ENCODE results near the gene SAMMSON. TPM values are rescaled to one million over a fixed set of nuclear protein-coding genes. Genes with fewer than 3 reads are reported as not detected.

SAMMSON gene
- not detected in 2 replicates for total RNA-seq

DNA sequence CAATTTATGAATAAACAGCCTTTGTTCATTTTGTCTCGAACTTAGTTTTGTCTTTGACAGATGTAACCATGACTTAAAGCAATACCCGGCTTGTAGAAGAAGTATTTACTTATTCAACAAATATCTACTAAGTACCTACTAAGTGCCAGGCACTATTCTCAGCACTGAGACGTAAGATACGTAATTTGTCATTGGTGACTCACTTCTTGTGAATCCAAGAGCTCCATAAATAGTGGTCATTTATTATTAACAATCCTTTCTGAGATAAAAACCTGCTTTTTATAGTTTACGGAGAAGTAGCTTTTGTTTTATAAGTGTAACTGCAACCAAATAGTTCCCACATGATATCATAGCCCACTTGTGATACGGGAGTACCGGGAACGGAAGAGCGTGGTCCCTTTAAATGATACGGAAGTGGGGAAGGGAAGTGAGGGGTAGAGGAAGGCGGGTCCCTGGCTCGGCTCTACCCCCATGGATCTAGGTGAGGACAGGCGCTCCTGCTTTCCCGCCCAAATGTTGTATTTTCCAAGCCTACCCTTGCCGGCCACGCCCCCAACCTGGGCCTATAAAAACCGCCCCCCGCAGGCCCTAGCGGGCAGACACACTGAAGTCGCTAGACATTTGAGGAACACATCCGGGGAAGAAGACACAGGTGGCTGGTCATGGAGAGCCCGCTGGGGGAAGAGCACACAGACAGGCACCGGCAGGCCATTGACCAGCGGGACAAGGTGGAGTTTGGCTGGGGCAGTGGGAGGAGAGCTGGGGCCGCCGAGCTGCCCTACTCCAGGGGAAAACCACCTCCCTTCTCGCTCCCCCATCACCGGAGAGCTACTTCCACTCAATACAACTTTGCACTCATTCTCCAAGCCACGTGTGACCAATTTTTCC lies at the start of gene SAMMSON:
Gene SAMMSON, plus strand, starts transcription at position 594 of the 888 bp plus-strand sequence.

